ENCODE results near the gene NSUN6.

DNA sequence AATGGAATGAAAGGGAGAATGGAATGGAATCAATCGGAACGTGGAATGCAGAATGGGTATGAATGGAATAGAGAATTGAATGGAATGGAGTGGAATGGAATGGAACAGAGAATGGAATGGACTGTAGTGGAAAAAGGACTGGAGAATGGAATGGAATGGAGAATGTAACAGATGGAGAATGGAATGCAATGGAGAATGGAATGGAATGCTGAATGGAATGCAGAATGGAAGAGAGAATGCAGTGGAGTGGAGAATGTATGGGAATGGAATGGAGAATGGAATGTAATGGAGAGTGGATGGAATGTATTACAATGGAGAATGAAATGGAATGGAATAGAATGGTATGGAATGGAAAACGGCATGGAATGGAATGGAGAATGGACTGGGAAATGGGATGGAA, 96.9 kb downstream of the NSUN6 start:
- TF ChIP-seq, protein P1, sequence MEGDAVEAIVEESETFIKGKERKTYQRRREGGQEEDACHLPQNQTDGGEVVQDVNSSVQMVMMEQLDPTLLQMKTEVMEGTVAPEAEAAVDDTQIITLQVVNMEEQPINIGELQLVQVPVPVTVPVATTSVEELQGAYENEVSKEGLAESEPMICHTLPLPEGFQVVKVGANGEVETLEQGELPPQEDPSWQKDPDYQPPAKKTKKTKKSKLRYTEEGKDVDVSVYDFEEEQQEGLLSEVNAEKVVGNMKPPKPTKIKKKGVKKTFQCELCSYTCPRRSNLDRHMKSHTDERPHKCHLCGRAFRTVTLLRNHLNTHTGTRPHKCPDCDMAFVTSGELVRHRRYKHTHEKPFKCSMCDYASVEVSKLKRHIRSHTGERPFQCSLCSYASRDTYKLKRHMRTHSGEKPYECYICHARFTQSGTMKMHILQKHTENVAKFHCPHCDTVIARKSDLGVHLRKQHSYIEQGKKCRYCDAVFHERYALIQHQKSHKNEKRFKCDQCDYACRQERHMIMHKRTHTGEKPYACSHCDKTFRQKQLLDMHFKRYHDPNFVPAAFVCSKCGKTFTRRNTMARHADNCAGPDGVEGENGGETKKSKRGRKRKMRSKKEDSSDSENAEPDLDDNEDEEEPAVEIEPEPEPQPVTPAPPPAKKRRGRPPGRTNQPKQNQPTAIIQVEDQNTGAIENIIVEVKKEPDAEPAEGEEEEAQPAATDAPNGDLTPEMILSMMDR (IDR thresholded peaks at IDR 0.05) = no peak
- TF ChIP-seq POLR2A (IDR thresholded peaks at IDR 0.05) = no peak
- no peak for TF ChIP-seq POLR2AphosphoS5 (IDR thresholded peaks at IDR 0.05)
